ENCODE measurements around the gene PROK1. TPM values are rescaled to one million over a fixed set of nuclear protein-coding genes. Genes with fewer than 3 reads are reported as not detected.

Gene PROK1
- polyA plus RNA-seq, 2 of the 4 experiments (the other 2 are of a cell fraction) = not detected

DNA sequence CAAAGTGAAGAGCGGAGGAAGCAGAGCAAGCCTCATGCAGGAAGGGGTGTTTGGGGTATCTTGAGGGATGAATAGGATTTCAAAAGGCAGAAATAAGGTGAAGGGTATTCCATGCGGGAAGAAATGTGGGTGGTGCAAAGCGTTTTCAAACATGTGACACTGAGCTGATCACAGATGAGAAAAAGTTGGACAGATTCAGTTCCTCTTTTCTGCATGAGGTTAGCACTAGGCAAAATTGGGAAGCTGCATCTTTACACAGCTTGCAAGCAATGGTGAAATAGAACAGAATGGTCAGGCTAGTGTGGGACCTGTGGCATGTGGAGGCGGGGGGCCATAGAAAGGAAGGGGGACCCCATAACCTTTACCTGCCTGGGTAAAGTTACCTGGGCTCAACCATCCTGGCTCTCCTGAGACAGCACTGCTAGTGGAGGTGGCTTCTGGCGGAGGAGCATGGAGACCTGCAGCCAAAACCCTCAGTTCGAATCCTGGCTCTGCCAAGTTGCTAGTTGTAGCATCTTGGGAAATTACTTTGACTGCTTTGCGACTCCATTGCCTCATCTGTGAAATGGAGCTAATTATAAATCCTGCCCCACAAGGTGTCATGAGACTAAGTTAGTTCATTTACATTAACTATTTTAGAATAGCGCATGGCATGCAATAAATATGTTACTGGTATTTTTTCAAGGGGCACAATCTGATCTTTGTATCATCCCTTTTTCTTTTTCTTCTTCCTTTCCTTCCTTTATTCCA, 51.6 kb downstream of the PROK1 start:
- Histone ChIP-seq H3K4me2 (no peak overlapping the region), H3K9me3 (no peaks in the 10 kb centered on the region), H3K4me1 (no peaks in the 10 kb centered on the region), H3K4me3 (no peak overlapping the region), H3K27ac (no peak overlapping the region)
- WGBS (ENCODE audit: missing lambda C conversion rate) = 44% methylated on average over 8 of the region's 8 CpGs
- CTCF ChIA-PET = interaction anchor here (1.0 to 2.0 kb wide), 8 partner anchors 21 to 299 kb away, joined by 3 to 6 read pairs (median 4); no protein-coding TSS in a partner anchor
- FAIRE-seq (no peak), DNase-seq (ENCODE audit: low read depth in 1 of 2, low spot score in 1 of 2) (no peak), ATAC-seq (no peak)
- POLR2A ChIA-PET = no interaction called here
- TF ChIP-seq EHMT2 (IDR thresholded peaks at IDR 0.05; ENCODE audit: low read depth) (no peak), RCOR1 (IDR thresholded peaks at IDR 0.05; ENCODE audit: low read depth, low read length) (no peak), CHD4 (IDR thresholded peaks at IDR 0.05; ENCODE audit: borderline replicate concordance) (no peak), CHD2 (IDR thresholded peaks at IDR 0.05; ENCODE audit: low read length, partially characterized antibody) (no peak), HOXB13 (CRISPR knock-in tag; IDR thresholded peaks at IDR 0.05; ENCODE audit: low read depth) (no peak)
- TF ChIP-seq, protein P1, sequence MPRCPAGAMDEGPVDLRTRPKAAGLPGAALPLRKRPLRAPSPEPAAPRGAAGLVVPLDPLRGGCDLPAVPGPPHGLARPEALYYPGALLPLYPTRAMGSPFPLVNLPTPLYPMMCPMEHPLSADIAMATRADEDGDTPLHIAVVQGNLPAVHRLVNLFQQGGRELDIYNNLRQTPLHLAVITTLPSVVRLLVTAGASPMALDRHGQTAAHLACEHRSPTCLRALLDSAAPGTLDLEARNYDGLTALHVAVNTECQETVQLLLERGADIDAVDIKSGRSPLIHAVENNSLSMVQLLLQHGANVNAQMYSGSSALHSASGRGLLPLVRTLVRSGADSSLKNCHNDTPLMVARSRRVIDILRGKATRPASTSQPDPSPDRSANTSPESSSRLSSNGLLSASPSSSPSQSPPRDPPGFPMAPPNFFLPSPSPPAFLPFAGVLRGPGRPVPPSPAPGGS (IDR thresholded peaks at IDR 0.05) = no peak
- TF ChIP-seq, protein P2, sequence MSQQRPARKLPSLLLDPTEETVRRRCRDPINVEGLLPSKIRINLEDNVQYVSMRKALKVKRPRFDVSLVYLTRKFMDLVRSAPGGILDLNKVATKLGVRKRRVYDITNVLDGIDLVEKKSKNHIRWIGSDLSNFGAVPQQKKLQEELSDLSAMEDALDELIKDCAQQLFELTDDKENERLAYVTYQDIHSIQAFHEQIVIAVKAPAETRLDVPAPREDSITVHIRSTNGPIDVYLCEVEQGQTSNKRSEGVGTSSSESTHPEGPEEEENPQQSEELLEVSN (IDR thresholded peaks at IDR 0.05; ENCODE audit: borderline replicate concordance, low read depth) = no peak

DNA sequence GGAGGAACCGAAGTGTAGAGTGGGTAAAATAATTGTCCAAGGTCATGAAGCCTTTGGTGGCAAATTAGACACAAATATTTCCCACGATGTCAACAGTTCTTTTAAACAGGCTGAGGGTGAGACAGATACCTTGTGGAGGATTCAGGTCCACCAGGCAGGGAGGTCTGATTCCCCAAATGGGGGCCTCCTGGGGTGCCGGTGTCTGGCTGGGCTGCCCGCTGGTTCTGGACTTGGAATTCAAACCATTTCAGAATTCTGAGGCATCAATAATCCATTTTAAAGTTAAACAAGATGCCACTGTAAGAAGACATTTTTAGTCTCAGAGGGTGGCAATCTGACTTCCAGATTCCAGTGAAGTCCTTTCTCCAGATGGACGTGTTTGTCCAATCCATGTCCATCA, 52.5 kb downstream of the PROK1 start:
- no peak for DNase-seq (ENCODE audit: low read depth in 1 of 2, low spot score in 1 of 2)
- ChIA-PET POLR2A (no interaction called here), CTCF (interaction anchor here (0.8 to 2.0 kb wide), 3 partner anchors 8 to 296 kb away, joined by 3 to 5 read pairs (median 5); no protein-coding TSS in a partner anchor)
- no peaks in the 10 kb centered on the region for H3K4me1 ChIP-seq
- WGBS (ENCODE audit: missing lambda C conversion rate) = 54% methylated on average over 4 of the region's 5 CpGs
- no peak overlapping the region for H3K27ac ChIP-seq
- H3K4me2 ChIP-seq = no peak overlapping the region
- TF ChIP-seq HEYL (CRISPR knock-in tag; IDR thresholded peaks at IDR 0.05) (no peak), HOXB5 (CRISPR knock-in tag; IDR thresholded peaks at IDR 0.05) (no peak), NFE2L2 (conservative IDR thresholded peaks at IDR 0.05; ENCODE audit: low read length) (no peak), HOXB13 (CRISPR knock-in tag; IDR thresholded peaks at IDR 0.05; ENCODE audit: low read depth) (no peak), FOSB (CRISPR knock-in tag; IDR thresholded peaks at IDR 0.05) (no peak)
- TF ChIP-seq, protein P3, sequence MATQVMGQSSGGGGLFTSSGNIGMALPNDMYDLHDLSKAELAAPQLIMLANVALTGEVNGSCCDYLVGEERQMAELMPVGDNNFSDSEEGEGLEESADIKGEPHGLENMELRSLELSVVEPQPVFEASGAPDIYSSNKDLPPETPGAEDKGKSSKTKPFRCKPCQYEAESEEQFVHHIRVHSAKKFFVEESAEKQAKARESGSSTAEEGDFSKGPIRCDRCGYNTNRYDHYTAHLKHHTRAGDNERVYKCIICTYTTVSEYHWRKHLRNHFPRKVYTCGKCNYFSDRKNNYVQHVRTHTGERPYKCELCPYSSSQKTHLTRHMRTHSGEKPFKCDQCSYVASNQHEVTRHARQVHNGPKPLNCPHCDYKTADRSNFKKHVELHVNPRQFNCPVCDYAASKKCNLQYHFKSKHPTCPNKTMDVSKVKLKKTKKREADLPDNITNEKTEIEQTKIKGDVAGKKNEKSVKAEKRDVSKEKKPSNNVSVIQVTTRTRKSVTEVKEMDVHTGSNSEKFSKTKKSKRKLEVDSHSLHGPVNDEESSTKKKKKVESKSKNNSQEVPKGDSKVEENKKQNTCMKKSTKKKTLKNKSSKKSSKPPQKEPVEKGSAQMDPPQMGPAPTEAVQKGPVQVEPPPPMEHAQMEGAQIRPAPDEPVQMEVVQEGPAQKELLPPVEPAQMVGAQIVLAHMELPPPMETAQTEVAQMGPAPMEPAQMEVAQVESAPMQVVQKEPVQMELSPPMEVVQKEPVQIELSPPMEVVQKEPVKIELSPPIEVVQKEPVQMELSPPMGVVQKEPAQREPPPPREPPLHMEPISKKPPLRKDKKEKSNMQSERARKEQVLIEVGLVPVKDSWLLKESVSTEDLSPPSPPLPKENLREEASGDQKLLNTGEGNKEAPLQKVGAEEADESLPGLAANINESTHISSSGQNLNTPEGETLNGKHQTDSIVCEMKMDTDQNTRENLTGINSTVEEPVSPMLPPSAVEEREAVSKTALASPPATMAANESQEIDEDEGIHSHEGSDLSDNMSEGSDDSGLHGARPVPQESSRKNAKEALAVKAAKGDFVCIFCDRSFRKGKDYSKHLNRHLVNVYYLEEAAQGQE (IDR thresholded peaks at IDR 0.05) = no peak
- no peak for ATAC-seq
- no peak for FAIRE-seq
- H3K4me3 ChIP-seq = no peak overlapping the region
- no peaks in the 10 kb centered on the region for H3K9me3 ChIP-seq

DNA sequence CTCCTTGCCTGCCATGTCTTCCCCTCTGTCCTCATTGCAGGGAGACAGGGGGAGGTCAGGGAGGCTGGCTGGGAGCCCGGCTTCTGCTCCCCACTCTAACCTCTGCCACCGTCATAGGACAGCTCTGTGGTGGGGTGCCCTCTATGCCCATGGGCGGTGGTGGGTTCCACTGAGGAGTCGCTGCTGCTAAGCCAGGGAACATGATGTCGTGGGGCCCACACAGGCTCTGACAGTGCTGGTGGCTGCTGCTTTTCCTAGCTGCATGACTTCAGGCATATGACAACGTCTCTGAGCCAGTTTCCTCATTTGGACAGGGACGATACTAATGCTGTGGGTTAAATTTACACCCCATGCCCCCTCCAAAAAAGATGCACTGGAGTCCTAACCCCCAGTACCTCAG, 53.3 kb downstream of the PROK1 start:
- FAIRE-seq = no peak
- no peak for TF ChIP-seq TFCP2L1 (CRISPR knock-in tag; IDR thresholded peaks at IDR 0.05)
- TF ChIP-seq RFX5 (IDR thresholded peaks at IDR 0.05) = no peak
- H3K4me3 ChIP-seq = no peak overlapping the region
- H3K9me3 ChIP-seq = no peaks in the 10 kb centered on the region
- H3K4me1 ChIP-seq = no peaks in the 10 kb centered on the region
- H3K4me2 ChIP-seq = no peak overlapping the region
- no peak for DNase-seq (ENCODE audit: low read depth in 1 of 2, low spot score in 1 of 2)
- CTCF ChIA-PET = interaction anchor here (0.6 to 1.0 kb wide), 3 partner anchors 9 to 191 kb away, joined by 3 to 5 read pairs (median 3); no protein-coding TSS in a partner anchor
- WGBS (ENCODE audit: missing lambda C conversion rate) = 31% methylated on average over 5 of the region's 7 CpGs
- no peak overlapping the region for H3K27ac ChIP-seq
- ATAC-seq = no peak
- POLR2A ChIA-PET = no interaction called here
